ENCODE data around the gene LPCAT1. TPM values are rescaled to one million over a fixed set of nuclear protein-coding genes. Genes with fewer than 3 reads are reported as not detected.
"Not testable (repeated sequence)": the region's sequence is repeated elsewhere in the genome, so short reads cannot be mapped to it uniquely, and the experiment has no call there.

LPCAT1 gene
- total RNA-seq, 2 donors from 2014 or later: 17.5 to 22.7 TPM

DNA sequence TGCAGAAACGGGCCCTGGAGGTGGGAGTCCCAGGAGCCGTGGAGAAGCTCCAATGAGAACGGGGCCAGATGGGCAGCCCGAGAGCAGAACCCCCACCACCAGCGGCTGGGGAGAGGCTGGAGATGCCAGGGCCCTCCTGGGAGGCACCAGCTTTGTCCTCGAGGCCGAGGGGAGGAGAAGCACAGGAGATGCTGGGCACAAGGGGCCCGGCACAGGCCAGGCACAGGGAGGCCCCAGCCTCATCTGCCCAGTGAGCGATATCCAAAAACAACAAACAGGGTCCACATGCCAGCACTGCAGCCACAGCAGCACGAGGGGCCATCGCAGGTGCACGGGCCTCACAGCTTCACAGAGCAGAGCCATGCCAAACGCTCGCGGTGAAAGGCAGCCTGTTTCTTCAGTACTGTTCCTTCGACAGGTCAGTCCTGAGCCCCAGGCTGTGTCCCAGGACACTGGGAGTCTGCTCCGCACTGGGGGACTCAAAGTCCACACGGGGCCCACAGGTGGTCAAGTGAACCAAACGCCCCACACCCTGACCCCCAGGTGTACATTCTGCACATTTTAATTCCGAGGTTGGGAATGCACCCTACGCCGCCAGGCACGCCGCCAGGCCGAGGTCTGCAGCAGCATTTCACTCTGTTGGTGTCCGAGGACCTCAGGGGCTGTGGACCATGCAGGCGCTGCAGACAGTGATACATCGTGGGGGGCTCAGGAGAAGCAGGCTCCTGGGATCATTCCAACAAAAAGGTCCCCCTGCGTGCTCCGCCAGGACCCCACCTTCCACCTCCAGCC, 9.5 kb downstream of the LPCAT1 start:
- ATAC-seq (no peak), DNase-seq (peak; percentile 18)
- intact Hi-C loops (cut with DNase I): no loop called here

DNA sequence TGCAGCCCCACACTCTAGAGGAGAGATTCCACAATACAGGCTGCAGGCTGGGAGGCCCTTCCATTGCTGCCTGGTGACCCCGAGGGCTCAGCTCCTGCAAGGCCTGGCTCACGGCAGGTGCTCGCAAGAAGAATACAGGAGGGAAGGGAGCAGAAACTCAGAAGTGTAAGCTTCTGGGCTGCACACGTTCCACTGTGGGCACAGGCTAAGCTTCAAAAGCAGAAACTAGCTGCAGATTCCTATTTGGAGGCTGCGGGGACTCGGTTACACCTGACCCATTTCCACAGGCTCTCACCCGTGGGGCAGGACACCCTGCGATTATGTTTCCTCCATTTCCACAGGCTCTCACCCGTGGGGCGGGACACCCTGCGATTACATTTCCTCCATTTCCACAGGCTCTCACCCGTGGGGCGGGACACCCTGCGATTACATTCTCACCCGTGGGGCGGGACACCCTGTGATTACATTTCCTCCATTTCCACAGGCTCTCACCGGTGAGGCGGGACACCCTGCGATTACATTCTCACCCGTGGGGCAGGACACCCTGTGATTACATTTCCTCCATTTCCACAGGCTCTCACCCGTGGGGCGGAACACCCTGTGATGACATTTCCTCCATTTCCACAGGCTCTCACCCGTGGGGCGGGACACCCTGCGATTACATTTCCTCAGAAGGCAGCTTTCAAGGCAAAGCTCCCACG, 10.3 kb downstream of the LPCAT1 start:
- intact Hi-C loops (cut with DNase I): no loop called here
- ATAC-seq: no peak
- peak; percentile 19 for DNase-seq

DNA sequence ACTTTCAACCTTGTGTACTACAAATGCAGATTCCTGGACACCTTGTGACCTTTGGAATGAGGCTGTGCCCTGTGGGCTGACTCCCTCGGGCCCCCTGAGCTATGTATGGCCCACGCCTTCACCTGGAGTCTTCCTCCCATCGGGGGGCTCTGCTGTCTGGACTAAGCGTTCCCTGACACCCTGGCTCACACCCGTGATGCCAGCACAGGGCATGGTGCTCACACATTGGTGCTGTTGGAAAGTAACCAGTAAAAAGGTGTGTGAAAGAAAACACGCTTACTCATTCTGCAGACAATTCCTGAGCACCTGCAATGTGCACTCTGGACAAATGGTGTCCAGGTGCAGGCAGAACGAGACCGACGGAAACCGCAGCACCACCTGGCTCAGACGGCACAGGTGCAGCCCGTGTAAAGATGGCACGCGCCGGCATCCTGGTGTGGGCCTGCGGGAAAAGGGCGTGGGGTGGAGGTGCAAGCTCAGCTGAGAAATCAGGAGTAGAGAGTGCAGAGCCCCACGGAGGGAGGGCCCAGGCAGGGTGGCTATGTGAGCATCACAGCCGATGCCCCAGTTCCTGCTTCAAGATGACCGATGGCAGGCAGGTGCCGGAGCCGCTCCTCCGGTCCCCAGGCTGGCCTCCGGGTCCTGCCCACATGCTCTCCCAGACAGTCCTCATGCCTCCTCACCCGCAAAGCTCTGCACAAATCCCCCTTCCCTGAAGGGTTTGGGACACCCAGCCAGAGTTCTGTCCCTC, 11.0 kb downstream of the LPCAT1 start:
- ATAC-seq (no peak), DNase-seq (no peak)
- intact Hi-C loops (cut with DNase I): no loop called here

DNA sequence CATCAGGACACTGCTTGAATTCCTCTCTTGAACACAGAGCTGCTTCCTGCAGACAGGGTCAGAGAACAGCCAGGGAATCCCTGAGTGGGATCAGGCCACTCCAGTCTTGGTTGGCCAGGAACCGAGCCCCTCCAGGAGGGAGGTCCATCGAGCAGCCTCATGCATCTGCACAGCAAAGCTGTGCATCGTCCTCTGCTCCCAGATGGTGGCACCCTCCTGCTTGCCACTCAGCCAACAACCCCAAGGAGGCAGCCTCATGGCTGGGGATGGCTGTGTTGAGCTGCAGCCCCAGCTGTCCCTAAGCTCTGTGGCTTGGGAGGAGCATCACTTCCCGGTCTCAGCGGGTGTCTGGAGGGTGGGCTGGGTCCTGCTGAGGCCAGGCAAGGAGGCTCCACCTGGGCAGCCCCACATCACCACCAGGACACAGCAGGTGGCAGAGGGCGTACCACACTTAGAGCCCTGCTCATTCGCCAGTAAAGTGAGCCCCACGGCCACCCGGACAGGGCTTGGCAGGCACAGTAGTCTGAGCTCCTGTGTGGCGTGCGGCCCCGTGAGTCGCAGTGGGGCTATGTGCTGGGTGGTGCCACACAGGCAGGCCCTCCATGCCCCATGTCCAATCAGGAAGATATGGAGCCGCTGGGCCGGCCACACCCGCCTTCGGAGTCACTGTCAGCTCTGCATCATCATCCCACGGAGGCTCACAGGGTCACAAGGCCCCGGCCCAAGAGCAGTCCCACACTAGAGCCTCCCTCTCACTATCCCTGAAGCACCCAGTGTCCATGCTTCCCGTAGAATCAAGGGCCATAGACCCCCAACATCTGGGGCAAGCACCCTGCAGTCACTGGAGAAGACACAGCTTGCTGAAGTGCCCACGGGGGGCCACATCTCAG, 11.9 kb downstream of the LPCAT1 start:
- intact Hi-C loops (cut with DNase I): no loop called here
- no peak for ATAC-seq
- DNase-seq: peak; percentile 15

DNA sequence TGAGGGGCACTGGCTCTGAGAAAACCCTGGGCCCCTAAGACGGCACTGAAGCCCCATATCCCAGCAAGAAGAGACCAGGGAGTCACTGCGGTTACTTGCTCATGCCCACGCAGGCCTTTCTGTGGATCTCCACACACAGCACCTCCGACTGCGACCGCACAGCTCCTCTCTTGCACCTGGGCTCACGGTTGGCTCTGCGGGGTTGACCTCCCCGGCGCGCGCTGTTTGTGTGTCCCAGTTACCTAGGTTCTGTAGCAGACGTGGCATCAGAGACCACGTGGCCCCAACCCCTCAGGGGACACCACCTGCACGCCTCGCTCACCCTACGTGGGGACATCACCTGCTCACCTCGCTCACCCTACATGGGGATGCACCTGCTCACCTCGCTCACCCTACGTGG, 12.7 kb downstream of the LPCAT1 start:
- peak; percentile 18 for DNase-seq
- ATAC-seq: no peak

DNA sequence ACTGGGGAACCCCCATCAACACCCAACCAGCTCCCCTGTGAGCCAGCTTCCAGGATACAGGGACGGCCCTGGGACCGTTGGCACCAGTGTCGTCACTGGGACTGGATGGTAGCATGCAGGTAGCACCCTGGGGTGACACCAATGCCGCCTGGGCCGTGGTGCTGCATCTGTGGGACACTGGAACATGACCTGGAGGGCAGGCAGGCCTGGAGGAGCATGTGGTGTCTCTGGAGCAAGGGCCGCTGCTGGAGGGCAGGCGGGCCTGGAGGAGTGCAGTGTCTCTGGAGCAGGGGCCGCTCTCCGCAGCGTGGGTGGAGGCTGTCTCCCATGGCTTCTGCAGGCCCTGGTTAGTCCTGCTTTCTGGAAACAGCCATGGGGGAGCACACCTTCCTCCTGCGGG, 13.1 kb downstream of the LPCAT1 start:
- intact Hi-C loops (cut with DNase I): no loop called here
- no peak for DNase-seq
- ATAC-seq: no peak

More for the DNA sequence above, 12.7 kb downstream of the LPCAT1 start:
- intact Hi-C loops (cut with DNase I): no loop called here

DNA sequence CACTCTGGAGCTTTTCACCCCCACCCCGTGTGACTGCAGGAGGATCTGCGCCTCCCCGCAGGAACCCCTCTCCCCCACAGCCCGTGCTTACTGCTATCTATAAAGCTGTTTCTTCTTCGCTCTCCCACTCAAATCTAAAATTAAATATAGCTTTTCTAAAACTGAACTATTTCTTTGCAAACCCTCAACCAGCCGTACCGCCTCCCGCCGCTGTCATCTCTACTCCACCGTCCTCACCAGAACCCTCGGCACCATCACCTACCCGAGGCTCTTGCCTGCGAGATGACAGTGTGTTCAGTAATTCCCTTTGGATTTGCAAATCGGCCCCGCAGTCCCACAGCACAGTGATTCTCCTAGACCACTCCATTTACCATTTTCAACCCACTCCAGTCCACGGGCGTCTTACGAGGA, 13.6 kb downstream of the LPCAT1 start:
- ATAC-seq (no peak), DNase-seq (no peak)
- intact Hi-C loops (cut with DNase I): no loop called here

DNA sequence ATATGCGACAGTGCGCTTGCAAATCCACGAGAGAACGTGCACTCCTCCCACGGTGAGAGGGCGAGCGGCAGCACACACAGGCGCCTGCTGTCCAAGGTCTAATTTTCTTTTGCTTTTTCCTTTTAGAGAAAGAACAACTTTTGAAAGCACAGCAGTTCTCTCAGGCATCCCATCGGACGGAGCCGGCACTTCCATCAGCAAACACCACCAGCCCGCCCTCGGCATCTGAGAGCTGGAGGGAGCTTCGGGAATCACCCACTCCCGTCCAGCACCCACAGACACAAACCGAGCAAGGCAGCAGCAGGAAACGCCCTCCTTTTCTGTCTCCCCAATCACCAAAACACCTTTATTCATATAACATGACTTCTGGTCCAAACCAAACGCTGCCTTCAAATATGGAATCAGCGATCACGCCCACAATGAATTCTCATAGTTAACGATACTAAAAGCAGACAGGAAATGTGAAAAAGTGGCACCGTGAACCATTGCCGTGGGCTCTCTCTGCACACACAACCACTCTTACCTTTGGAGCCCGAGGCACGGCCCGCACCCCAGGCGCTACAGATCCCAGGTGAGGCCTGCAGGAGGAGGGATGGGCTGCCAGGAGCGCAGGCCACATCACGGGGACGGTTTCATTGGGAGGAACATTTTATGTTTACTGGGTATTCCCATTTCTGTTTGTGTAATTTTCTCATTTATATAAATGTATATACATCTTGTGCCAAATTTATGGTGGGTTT, 14.2 kb downstream of the LPCAT1 start:
- ATAC-seq (no peak), DNase-seq (no peak)
- intact Hi-C loops (cut with DNase I): no loop called here

DNA sequence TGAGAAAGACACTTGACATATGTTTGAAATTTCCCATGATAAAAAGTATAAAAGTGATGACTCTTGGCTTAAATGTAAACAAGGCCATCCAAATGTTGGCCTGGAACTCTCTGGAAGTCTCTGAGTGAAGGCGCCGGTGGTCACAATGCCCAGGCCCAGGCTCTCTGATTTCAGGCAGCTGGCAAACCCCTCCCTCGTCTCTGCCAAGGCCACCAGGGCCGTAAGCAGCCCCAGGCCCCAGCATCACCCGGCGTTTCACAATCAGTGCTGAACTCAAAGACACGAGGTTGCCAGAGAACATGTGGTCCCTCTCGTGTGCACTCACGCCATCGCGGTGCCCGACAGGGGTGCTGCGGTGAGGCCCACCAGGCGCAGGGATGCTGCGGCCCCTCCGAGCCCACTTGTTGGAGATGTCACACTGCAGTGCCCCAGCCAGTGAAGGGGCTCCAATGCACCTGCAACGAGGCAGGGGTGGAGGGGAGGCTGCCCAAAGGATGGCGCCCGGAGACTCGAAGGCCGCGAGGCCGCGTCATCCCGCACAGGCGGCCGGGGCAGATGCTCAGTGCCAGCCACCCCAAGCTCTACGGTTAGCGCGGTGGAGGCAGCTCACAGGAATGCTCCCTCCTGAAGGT, 15.0 kb downstream of the LPCAT1 start:
- DNase-seq (peak; percentile 21), ATAC-seq (no peak)
- intact Hi-C loops (cut with DNase I): no loop called here

DNA sequence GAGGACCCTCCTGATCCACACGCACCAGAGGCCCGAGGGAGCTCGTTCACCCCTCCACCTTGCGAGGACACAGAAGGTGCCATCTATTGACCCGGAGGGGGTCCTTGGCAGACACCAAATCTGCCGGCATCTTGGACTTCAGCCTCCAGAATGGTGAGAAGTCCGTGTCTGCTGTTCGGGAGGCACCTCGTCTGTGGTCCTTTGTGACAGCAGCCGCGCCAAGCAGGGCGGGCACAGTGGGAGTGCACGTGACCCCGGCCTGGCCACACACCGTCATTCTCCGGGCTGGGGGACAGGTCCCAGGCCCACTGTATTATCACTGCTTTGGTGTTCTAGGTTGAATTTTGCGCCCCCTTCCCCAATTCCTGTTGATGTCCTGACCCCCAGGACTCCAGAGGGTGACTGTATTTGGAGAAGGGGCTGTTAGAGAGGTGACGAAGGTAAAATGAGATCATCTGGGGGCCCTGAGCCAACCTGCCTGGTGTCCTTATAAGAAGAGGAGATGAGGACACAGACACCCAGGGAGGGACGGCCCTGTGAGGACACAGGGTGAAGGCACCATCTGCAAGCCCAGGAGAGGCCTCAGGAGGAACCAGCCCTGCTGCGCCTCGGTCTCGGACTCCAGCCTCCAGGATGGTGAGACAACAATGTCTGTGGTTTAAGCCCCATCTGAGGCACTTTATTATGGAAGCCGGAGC, 15.7 kb downstream of the LPCAT1 start:
- intact Hi-C loops (cut with DNase I): no loop called here
- no peak for ATAC-seq
- peak; percentile 13 for DNase-seq

DNA sequence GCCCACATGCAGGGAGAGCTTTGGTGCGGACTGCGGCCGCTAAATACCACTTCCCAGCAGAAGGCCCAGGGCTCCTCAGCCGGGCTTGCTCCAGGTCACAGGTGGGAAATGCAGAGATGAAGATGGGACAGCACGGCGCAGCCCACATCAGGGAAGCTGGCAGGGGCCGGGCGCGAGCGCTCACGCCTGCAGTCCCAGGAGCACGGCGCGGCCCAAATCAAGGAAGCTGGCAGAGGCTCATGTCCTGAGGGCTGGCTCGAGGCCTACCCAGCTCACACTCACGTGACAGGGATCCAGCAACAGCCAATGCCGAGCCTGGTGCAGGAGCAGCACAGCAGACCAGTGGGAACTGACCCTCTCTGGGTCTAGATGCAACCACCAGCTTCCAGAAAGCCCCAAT, 16.3 kb downstream of the LPCAT1 start:
- DNase-seq (peak; percentile 25), ATAC-seq (no peak)
- intact Hi-C loops (cut with DNase I): no loop called here

DNA sequence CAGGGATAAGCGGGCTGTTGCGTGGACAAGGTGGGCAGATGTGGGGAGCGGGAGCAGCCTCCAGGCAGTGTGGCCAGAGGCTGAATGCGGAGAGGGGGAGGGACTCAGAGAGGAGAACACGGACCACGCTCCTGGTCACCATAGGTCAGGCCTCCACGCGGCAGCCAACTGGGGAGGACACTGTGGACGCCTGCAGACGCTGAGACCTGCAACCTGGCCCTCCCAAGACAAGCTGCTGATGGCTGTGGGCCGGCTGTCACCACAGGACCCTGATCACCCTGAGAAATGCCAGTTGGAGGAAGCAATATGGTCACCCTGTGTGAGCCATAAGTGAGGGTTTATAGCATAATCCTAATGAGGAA, 16.8 kb downstream of the LPCAT1 start:
- DNase-seq: peak; percentile 10
- intact Hi-C loops (cut with DNase I): no loop called here
- no peak for ATAC-seq

DNA sequence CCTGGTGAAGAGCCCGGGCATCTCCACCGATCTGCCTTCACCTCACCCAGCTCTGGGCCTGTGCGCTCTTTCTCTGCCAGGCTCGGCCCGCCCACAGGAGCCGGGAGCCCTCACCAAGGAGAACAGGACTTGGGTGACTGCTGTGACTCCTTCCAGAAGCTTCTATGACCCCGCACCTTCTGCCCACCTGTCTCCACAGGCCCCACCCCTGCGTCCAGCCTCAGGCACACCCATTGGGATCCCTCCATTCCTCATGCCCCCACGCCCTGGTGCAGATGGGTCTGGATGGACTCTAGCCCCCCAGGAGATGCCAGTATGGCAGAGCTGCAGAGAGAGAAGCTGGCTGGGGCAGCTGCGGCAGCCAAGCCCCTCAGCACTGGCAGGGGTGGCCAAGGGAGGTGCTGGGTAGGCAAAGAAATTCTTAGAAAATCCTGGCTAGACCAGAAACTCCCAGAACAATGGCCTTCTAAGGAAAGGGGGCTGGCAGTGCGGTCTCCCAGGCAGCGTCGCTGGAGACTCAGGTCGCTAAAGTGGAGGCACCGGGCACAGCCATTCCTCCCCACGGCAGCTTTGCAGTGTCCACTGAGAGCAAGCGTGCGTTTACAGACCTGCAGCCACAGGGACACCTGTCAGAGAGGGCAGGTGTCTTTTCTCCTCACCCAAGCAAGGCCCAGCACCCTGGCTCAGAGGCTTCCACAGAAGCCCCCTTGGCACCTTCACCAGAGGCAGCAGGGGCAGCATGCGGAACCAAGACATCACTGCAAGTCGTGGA, 17.3 kb downstream of the LPCAT1 start:
- DNase-seq: no peak
- intact Hi-C loops (cut with DNase I): no loop called here
- ATAC-seq: no peak

DNA sequence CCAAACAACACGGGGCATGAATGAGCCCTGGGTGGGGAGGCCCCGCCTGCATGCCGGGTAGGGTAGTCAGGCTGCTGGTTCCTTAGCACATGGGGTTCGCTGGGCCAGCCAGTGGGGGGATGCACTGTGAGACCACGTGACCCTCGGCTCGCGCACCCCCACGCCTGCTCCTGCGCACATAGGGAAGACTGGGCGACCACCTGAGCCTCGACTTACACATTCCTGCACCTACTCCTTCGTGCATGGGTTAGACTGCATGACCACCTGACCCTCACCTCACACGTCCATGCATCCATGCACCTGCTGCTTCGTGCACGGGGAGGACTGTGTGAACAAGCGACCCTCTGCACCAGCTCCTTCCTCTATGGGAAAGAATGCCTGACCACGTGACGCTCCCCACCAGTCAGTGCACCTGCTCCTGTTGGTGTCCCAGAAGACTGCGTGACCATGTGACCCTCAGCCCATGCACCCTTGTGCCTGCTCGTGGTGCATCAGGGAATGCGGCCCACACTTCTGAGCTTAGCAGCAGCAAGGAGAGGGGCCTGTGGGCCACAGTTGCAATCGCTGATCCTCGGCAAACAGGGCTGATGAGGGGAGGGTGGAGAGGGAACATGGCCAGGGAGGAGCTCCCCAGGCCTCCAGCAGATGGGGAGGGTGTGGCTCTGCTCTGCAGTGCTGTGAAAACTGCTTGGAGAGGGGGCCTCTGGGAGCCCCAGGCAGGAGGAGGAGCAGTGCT, 18.1 kb downstream of the LPCAT1 start:
- no peak for ATAC-seq
- DNase-seq: no peak
- intact Hi-C loops (cut with DNase I): no loop called here

DNA sequence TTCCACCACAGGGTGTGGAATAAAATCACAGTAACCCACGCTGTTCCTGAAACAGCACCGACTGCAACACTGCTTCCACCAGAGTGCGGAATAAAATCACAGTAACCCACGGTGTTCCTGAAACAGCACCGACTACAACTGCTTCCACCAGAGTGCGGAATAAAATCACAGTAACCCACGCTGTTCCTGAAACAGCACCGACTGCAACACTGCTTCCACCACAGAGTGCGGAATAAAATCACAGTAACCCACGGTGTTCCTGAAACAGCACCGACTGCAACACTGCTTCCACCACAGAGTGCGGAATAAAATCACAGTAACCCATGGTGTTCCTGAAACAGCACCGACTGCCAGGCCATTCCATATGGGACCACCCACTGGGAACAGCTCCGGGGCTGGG, 18.7 kb downstream of the LPCAT1 start:
- intact Hi-C loops (cut with DNase I); ATAC-seq; DNase-seq: not testable (repeated sequence)

DNA sequence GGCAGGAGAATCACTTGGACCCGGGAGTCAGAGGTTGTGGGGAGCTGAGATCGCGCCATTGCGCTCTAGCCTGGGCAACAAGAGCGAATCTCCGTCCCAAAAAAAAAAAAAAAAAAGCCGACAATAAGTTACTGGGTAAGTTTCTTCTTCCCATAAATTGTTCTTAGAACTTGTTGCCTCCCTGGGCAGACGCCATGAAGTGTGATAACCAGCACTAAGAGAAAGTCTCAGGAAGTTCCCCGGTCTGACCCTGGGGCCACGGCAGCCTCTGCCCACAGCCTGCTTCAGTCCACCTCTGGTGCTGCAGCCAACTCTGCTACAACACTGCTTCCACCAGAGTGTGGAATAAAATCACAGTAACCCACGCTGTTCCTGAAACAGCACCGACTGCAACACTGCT, 19.1 kb downstream of the LPCAT1 start:
- no peak for ATAC-seq
- intact Hi-C loops (cut with DNase I): no loop called here

More for the DNA sequence above, 19.1 kb downstream of the LPCAT1 start:
- DNase-seq: no peak

All from left cardiac atrium (tissue), 4 donors.